PC-9 (cell line): ENCODE data around the gene MDP1.

ENCODE experiments used
- EZH2 ChIP-seq: fragments of 200-600 bp; sonication (generic); IDR thresholded peaks from 2 replicates; pipeline ENCODE4 v1.8.0; 2017; ENCODE audit warnings: antibody characterized with exemption, low read depth
- TF ChIP-seq, protein P1 (sequence below): fragments of 200-600 bp; sonication (generic); conservative IDR thresholded peaks from 2 replicates; pipeline ENCODE4 v1.6.1; 2017; ENCODE audit warnings: mixed run types, antibody characterized with exemption, mild to moderate bottlenecking, moderate library complexity

DNA sequence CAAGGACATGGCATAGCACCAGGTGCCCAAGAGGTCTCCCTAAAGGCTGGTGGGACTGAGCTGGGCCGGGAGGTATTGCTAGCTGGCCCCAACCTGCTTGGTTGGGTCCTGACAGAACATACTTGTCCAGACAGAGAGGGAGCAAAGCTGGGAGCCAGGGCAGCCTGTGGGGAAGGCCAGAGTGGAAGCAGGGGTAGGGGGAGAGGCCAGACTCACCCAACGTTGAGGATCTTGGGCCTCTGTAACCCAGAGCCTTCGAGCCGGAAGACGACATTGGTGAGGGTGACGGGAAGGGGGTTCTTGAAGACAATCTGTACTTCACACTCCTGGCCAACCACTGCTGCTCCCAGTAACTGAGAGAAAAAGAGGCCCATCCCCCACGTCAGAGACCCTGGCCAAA, 38.1 kb upstream of the MDP1 start:
- TF ChIP-seq, protein P1, sequence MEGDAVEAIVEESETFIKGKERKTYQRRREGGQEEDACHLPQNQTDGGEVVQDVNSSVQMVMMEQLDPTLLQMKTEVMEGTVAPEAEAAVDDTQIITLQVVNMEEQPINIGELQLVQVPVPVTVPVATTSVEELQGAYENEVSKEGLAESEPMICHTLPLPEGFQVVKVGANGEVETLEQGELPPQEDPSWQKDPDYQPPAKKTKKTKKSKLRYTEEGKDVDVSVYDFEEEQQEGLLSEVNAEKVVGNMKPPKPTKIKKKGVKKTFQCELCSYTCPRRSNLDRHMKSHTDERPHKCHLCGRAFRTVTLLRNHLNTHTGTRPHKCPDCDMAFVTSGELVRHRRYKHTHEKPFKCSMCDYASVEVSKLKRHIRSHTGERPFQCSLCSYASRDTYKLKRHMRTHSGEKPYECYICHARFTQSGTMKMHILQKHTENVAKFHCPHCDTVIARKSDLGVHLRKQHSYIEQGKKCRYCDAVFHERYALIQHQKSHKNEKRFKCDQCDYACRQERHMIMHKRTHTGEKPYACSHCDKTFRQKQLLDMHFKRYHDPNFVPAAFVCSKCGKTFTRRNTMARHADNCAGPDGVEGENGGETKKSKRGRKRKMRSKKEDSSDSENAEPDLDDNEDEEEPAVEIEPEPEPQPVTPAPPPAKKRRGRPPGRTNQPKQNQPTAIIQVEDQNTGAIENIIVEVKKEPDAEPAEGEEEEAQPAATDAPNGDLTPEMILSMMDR, result no peak
- no peak for TF ChIP-seq EZH2
